ENCODE data around the gene VPS52.

GRCh38 chr6:33278810-33279209 is 7.1 kb upstream of the VPS52 start:
- no peak for TF ChIP-seq CTCF (IDR thresholded peaks at IDR 0.05)
- TF ChIP-seq POLR2AphosphoS5 (IDR thresholded peaks at IDR 0.05; ENCODE audit: insufficient read depth in 1 of 2, low read depth in 1 of 2), result no peak
- no peak for TF ChIP-seq POLR2A (IDR thresholded peaks at IDR 0.05)
